Stimulated activated memory B cell treated with anti-CD40 and anti-IgM and Interleukin-4, amounts not matched to agents 10 μg/mL and 1 μg/mL and 100 μg/mL, for 72 hours (primary cell): ENCODE measurements around the gene NECAB3.
"Not testable (repeated sequence)": the region's sequence is repeated elsewhere in the genome, so short reads cannot be mapped to it uniquely, and the experiment has no call there.

ENCODE experiments used
- ATAC-seq: fragments of 150-1000 bp; cut with Tn5 transposase; 2 replicates; pipeline ENCODE4 v1.10.0; 2021
- H3K27ac Mint-ChIP-seq: one replicate; pipeline ENCODE4 v1.8.0; 2022; ENCODE audit warnings: mild to moderate bottlenecking, mixed read lengths
- H3K27me3 Mint-ChIP-seq: one replicate; pipeline ENCODE4 v1.8.0; 2022; ENCODE audit warnings: mixed read lengths
- H3K36me3 Mint-ChIP-seq: one replicate; pipeline ENCODE4 v1.8.0; 2022; ENCODE audit warnings: mixed read lengths
- H3K4me1 Mint-ChIP-seq: one replicate; pipeline ENCODE4 v1.8.0; 2022; ENCODE audit warnings: mixed read lengths
- H3K4me3 Mint-ChIP-seq: one replicate; pipeline ENCODE4 v1.8.0; 2022; ENCODE audit warnings: mild to moderate bottlenecking, moderate library complexity, mixed read lengths
- H3K9me3 Mint-ChIP-seq: one replicate; pipeline ENCODE4 v1.8.0; 2022; ENCODE audit warnings: mixed read lengths

NECAB3 gene

DNA sequence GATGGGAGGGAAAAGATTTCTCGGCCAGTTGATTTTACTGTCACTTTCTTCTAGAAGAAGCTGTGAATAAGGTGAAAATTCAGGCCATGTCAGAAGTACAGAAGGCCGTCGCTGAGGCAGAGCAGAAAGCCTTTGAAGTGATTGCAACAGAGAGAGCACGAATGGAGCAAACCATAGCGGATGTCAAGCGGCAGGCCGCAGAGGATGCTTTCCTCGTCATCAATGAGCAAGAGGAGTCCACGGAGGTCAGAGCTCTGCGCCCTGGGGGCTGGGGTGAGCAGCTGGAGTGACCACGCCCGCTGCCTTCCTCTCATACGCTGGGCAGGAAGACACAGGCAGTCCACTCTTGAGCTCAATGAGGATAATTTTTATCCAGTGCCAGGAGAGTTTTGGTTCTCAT lies 33.9 kb downstream of the NECAB3 start:
- Mint-ChIP-seq H3K9me3 (no peaks in the 10 kb centered on the region), H3K4me1 (no peaks in the 10 kb centered on the region), H3K4me3 (no peak overlapping the region), H3K27ac (no peak overlapping the region), H3K36me3 (peaks cover 49% of the 10 kb centered on the region), H3K27me3 (no peaks in the 10 kb centered on the region)
- no peak for ATAC-seq

DNA sequence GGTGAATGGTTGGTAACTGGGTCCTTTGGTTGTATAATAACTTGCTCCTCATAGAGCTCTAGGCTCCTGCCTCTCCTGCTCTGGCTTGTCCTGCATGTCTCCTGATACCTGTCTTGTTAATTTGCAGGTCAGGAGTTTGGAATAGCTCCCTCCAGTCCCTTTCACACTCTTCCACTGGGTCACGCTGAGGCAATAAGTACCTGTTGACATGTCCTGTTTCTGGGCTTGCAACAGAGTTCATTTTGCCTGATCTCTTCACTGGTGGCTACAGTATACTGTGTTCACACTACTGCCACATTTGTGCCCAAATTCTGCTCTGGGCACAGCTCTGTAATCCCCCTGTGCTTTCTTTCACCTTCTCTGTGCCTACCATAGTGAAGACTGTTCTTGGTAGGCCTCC lies 37.5 kb downstream of the NECAB3 start:
- no peaks in the 10 kb centered on the region for H3K27me3 Mint-ChIP-seq
- ATAC-seq = no peak
- no peak overlapping the region for H3K4me3 Mint-ChIP-seq
- H3K27ac Mint-ChIP-seq = no peak overlapping the region
- no peaks in the 10 kb centered on the region for H3K9me3 Mint-ChIP-seq
- H3K36me3 Mint-ChIP-seq = peaks cover 46% of the 10 kb centered on the region
- no peaks in the 10 kb centered on the region for H3K4me1 Mint-ChIP-seq

DNA sequence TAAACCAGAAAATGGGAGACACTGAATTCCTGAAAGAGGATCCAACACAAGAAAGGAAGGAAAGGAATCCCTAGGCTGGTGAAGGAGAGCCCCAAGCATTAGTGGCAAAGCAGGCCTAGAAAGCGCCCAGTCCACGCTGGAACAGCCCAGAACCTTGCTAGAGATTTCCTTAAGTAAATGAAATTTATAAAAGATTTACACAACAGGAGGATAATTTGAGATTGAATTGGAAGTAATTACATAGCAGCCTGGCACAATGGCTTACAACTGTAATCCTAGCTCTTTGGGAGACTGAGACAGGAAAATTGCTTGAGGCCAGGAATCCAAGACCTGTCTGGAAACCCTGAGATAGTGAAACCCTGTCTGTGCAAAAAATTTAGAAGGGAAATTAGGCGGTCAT lies 38.9 kb downstream of the NECAB3 start:
- H3K27me3 Mint-ChIP-seq = no peaks in the 10 kb centered on the region
- peaks cover 46% of the 10 kb centered on the region for H3K36me3 Mint-ChIP-seq

DNA sequence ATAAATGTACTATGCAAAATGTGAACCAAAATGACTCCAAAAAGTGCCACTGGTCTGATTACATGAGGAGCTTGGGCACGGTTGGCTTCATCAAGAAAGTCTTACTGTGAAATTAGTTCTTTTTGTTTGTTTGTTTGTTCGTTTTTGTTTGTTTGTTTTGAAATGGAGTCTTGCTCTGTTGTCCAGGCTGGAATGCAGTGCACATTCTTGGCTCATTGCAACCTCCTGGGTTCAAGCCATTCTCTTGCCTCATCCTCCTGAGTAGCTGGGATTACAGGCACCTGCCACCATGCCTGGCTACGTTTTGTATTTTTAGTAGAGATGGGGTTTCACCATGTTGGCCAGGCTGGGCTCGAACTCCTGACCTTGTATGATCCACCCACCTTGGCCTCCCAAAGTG lies 42.3 kb downstream of the NECAB3 start:
- H3K27me3 Mint-ChIP-seq, H3K27ac Mint-ChIP-seq, H3K4me3 Mint-ChIP-seq, ATAC-seq, H3K4me1 Mint-ChIP-seq, H3K9me3 Mint-ChIP-seq: not testable (repeated sequence)
- H3K36me3 Mint-ChIP-seq = peaks cover 51% of the 10 kb centered on the region

More for the DNA sequence above, 38.9 kb downstream of the NECAB3 start:
- H3K4me3 Mint-ChIP-seq = no peak overlapping the region
- H3K27ac Mint-ChIP-seq = no peak overlapping the region
- no peaks in the 10 kb centered on the region for H3K9me3 Mint-ChIP-seq
- no peaks in the 10 kb centered on the region for H3K4me1 Mint-ChIP-seq
- no peak for ATAC-seq

DNA sequence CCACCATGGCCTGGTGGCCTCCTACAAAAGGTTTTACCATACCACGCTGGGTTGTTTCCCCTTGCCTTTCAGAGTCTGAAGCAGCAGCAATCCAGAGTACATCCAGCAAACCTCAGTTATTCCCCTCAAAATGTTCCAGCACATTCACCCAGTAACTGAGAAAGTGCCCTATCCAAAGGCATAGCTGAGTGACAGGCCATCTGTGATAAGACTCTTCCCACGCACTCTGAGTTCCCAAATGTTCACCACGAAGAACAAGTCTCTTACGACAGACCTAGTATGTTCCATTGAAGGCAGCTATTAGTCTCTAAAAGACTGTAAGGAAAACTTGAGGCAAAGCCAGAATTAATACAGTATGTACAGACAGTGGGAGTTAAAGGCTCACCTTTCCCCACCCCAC lies 43.7 kb downstream of the NECAB3 start:
- H3K4me3 Mint-ChIP-seq = no peak overlapping the region
- H3K9me3 Mint-ChIP-seq = no peaks in the 10 kb centered on the region
- ATAC-seq = no peak
- H3K27me3 Mint-ChIP-seq = no peaks in the 10 kb centered on the region
- H3K4me1 Mint-ChIP-seq = no peaks in the 10 kb centered on the region
- no peak overlapping the region for H3K27ac Mint-ChIP-seq
- peaks cover 56% of the 10 kb centered on the region for H3K36me3 Mint-ChIP-seq

DNA sequence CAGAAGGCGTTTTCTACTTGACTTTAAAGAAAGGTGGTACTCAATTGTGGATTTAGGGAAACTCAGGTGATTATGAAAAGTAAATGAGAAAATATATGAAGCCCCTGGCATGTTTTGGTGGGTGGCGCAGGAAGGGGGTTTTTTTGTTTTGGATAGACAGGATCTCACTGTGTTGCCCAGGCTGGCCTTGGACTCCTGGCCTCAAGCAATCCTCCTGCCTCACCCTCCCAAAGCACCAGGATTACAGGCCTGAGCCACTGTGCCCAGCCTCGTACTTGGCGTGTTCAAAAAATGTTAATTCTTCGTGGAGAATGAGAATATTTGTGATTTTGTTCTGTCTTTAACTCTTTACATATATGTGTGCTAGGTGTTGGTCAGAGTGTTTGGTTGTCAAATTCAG lies 44.2 kb downstream of the NECAB3 start:
- Mint-ChIP-seq H3K36me3 (peaks cover 61% of the 10 kb centered on the region), H3K4me3 (no peak overlapping the region)

DNA sequence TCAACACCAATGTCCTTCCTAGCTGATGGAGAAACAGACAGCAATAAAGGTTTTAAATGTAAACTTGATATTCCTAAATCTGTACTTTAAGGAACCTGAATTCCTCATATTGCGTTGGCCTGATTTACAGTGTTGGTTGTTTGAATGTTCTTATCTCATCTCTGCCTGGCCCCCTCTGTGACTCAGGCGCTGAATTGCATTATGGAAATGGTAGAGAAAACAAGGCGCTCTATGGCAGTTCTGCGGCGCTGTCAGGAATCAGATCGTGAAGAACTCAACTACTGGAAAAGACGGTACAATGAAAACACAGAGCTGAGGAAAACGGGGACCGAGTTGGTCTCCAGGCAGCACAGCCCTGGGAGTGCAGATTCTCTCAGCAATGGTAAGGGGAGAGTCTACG lies 44.7 kb downstream of the NECAB3 start:
- no peaks in the 10 kb centered on the region for H3K27me3 Mint-ChIP-seq
- H3K27ac Mint-ChIP-seq = no peak overlapping the region
- peaks cover 7% of the 10 kb centered on the region for H3K4me1 Mint-ChIP-seq
- H3K4me3 Mint-ChIP-seq = no peak overlapping the region
- no peak for ATAC-seq
- no peaks in the 10 kb centered on the region for H3K9me3 Mint-ChIP-seq
- H3K36me3 Mint-ChIP-seq = peaks cover 66% of the 10 kb centered on the region

More for the DNA sequence above, 44.2 kb downstream of the NECAB3 start:
- no peak for ATAC-seq
- no peak overlapping the region for H3K27ac Mint-ChIP-seq
- H3K4me1 Mint-ChIP-seq = peaks cover 2% of the 10 kb centered on the region
- H3K27me3 Mint-ChIP-seq = no peaks in the 10 kb centered on the region
- no peaks in the 10 kb centered on the region for H3K9me3 Mint-ChIP-seq

DNA sequence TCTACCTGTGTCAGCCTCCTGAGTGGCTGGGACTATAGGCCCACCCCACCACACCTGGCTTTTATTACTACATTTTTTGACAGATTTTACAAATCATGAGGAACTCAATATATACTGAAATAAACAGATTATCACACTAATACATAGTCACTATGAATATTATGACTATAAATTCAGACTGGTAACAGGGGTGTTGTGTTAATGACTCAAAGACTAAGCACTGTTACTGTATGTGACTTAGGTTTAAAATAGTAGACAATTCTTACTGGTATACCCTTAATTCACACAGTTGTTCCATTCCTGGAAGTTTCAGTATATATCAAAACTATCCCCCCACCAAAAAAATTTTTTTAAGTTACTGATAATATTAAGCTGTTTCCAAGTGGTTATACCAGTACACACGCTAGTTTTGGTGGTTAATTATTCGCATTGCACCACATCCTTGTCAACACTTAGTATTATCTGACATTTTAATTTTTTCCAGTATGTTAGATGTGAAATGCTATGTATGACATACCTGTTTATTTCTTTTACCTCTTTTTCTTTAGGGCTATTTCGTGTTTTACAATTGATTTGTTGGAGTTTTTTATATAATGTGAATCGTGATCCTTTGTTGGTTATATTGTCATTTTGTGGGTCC lies 46.5 kb downstream of the NECAB3 start:
- Mint-ChIP-seq H3K9me3 (no peaks in the 10 kb centered on the region), H3K27ac (no peak overlapping the region), H3K4me3 (no peak overlapping the region), H3K4me1 (peaks cover 14% of the 10 kb centered on the region), H3K36me3 (peaks cover 77% of the 10 kb centered on the region), H3K27me3 (no peaks in the 10 kb centered on the region)
- ATAC-seq = no peak

DNA sequence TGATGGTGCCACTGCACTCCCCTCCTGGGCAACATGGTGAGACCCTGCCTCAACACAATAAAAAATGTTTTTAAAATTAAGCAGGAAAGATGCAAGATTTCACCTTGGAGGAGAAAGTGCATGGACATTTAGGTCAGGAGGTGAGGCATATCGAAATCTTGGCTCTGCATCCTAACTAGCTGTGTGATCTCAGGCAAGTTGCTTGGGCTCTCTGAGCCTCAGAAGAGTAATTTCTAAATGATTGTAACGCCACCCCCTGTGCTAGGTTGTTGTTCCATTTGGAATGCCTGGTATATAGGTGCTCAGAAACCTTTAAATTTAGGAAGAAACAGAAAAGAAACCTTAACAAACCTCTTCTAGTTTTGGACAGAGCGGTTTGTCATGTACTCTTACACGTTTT lies 48.0 kb downstream of the NECAB3 start:
- no peaks in the 10 kb centered on the region for H3K9me3 Mint-ChIP-seq
- H3K36me3 Mint-ChIP-seq = peaks cover 77% of the 10 kb centered on the region
- peaks cover 14% of the 10 kb centered on the region for H3K4me1 Mint-ChIP-seq
- ATAC-seq = no peak
- no peaks in the 10 kb centered on the region for H3K27me3 Mint-ChIP-seq
- peak overlapping the region; percentile 53 for H3K27ac Mint-ChIP-seq
- H3K4me3 Mint-ChIP-seq = no peak overlapping the region

DNA sequence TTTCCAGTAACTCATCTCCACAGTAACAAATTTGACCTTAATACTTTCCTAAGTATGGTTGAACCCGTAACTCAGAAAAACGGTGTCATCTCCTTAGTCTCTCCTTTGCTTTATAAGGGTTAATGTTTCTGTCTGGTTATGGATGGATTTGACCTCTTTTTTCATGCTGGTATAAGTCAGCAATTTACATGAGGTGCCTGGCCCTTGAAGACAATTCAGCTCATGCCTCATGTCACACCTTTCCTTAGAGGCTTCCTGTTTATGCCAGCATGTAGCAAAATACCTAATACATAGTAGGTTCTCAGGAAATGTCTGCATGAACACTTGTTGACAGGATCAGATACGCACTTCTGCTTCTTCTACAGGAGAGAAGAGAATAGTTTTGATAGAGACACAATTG lies 49.8 kb downstream of the NECAB3 start:
- H3K27me3 Mint-ChIP-seq = no peaks in the 10 kb centered on the region
- H3K9me3 Mint-ChIP-seq = no peaks in the 10 kb centered on the region
- no peak for ATAC-seq
- H3K36me3 Mint-ChIP-seq = peaks cover 64% of the 10 kb centered on the region
- H3K27ac Mint-ChIP-seq = peak overlapping the region; percentile 53
- H3K4me3 Mint-ChIP-seq = no peak overlapping the region
- H3K4me1 Mint-ChIP-seq = peaks cover 14% of the 10 kb centered on the region

DNA sequence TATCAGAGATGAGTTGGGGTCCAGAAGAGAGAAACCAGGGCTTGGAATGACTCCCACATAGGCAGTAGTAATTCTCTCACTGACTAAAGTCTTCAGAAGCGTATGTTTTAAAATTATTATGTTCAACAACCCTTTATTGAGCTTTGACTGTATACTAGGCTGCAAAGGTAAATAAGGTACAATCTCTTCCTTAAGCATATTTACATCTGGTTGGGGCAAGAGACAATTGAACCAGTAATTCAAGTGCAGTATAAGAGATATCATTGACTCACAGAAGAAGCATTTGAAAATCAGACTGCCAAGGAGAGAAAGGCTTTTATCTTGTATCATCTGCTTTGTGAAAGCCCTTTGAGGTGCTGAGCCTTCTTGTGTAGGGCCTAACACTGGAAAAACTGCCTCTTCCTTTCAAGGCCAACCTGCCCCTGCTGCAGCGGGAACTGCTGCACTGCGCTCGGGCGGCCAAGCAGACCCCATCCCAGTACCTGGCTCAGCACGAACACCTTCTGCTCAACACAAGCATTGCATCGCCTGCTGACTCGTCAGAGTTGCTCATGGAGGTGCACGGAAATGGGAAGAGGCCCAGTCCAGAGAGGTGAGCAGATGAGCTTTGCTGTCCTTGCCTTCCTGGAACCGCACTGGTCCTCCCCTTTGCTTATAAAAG lies 51.4 kb downstream of the NECAB3 start:
- Mint-ChIP-seq H3K4me1 (peaks cover 14% of the 10 kb centered on the region), H3K36me3 (peaks cover 59% of the 10 kb centered on the region), H3K9me3 (no peaks in the 10 kb centered on the region), H3K27ac (no peak overlapping the region), H3K27me3 (no peaks in the 10 kb centered on the region), H3K4me3 (no peak overlapping the region)
- ATAC-seq = no peak

DNA sequence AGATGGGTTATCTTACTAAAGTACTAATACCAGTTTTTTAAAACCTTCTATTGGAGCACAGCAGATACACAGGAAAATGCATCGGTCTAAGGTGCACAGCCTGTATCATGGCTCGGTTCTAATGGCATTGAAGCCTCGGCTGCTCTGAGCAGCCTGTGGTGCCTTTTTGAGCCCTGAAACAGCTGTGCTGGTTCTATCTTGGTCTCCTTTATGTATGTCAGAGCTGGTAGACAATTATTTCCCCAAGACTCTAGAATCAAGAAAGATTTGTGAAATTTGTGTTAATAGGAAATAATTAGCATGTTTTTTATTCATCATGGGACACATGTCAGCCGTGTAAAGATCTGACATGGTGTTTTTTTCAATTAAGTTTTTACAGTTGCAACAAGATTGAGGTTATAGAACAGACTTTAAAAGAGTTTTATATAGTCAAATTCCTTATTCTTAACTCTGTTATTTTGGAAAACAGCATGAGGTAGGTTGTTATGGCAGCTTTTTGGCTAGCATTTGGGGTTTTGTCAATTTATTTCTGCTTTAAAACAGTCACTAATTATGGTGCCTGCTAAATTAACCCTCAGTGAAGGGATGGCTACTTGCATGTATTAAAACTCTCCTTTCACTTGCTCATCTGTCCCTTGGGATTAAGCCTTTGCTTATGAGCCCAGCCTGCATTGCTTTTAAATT lies 52.4 kb downstream of the NECAB3 start:
- H3K27me3 Mint-ChIP-seq = no peaks in the 10 kb centered on the region
- no peak overlapping the region for H3K4me3 Mint-ChIP-seq
- H3K4me1 Mint-ChIP-seq = peaks cover 14% of the 10 kb centered on the region
- H3K36me3 Mint-ChIP-seq = peaks cover 56% of the 10 kb centered on the region
- no peak for ATAC-seq
- H3K27ac Mint-ChIP-seq = no peak overlapping the region
- H3K9me3 Mint-ChIP-seq = no peaks in the 10 kb centered on the region

DNA sequence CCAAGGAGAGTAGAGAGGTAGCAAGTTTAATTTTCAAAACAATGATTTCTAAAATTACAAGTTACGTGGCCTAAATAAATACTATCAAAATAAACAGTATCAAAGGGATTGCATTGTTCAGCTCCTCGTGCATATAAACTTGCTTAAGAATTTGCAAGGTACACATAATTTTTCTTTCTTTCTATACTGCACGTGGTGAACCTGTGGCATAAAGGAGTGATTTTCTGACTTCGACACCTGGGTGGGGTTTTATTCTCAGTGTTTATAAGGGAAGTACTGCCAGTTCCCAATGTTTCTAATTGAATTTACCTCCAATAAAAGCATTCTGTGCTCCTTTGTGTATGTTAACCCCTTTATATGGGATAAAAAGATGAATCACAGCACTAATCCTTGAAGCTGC lies 62.2 kb downstream of the NECAB3 start:
- H3K36me3 Mint-ChIP-seq = peaks cover 30% of the 10 kb centered on the region
- H3K4me3 Mint-ChIP-seq = no peak overlapping the region
- peaks cover 22% of the 10 kb centered on the region for H3K4me1 Mint-ChIP-seq
- H3K9me3 Mint-ChIP-seq = no peaks in the 10 kb centered on the region
- H3K27ac Mint-ChIP-seq = no peak overlapping the region
- ATAC-seq = no peak
- H3K27me3 Mint-ChIP-seq = no peaks in the 10 kb centered on the region

DNA sequence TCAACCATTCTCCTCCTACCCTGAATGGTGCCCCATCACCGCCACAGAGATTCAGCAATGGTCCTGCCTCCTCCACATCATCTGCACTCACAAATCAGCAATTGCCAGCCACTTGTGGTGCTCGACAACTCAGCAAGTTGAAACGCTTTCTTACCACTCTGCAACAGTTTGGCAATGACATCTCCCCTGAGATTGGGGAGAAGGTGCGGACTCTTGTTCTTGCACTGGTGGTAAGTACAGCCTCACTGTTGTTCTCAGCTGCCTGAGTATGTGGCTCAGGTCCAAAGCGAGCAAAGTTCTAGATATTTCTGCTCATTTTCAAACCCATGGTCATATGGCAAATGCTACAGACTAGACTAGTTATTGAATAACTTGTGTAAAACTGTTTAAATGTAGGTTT lies 63.1 kb downstream of the NECAB3 start:
- H3K4me3 Mint-ChIP-seq = no peak overlapping the region
- no peak overlapping the region for H3K27ac Mint-ChIP-seq
- no peak for ATAC-seq
- no peaks in the 10 kb centered on the region for H3K27me3 Mint-ChIP-seq
- H3K4me1 Mint-ChIP-seq = peaks cover 31% of the 10 kb centered on the region
- peaks cover 25% of the 10 kb centered on the region for H3K36me3 Mint-ChIP-seq
- no peaks in the 10 kb centered on the region for H3K9me3 Mint-ChIP-seq

DNA sequence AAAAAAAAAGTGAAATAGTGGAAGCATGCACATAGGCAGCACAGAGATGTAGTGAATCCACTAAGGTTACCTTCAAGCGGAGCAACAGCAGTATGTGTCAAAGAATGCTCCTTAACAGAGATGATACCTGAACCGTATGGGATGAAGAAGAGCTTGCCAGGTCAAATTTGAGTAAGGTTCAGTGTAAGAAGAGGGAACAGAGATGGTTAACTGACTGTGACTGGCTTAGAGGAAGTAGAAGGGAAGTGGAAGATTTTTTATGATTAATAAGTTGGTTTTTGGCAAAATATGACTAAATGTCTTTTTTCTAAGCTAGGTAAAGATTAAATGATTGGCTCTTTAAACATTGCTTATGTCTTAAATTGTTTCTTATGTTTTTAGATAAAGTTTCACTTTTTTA lies 64.7 kb downstream of the NECAB3 start:
- peak overlapping the region; percentile 6 for H3K4me3 Mint-ChIP-seq
- peak; percentile 68 for ATAC-seq
- H3K36me3 Mint-ChIP-seq = peaks cover 16% of the 10 kb centered on the region
- H3K27me3 Mint-ChIP-seq = no peaks in the 10 kb centered on the region
- no peaks in the 10 kb centered on the region for H3K9me3 Mint-ChIP-seq
- peak overlapping the region; percentile 2 for H3K27ac Mint-ChIP-seq
- peaks cover 34% of the 10 kb centered on the region for H3K4me1 Mint-ChIP-seq
